ENCODE measurements around the gene SLC36A2. TPM values are rescaled to one million over a fixed set of nuclear protein-coding genes. Genes with fewer than 3 reads are reported as not detected.

Gene SLC36A2
- total RNA-seq, 1 experiment from 2014 or later = not detected

- no peaks in the 10 kb centered on the region for H3K27me3 Mint-ChIP-seq (ENCODE audit: insufficient read depth, unreplicated experiment)
- no peak for DNase-seq (ENCODE audit: unreplicated experiment)
- no peaks in the 10 kb centered on the region for H3K9me3 Mint-ChIP-seq (ENCODE audit: unreplicated experiment)
- TF ChIP-seq, protein P1, sequence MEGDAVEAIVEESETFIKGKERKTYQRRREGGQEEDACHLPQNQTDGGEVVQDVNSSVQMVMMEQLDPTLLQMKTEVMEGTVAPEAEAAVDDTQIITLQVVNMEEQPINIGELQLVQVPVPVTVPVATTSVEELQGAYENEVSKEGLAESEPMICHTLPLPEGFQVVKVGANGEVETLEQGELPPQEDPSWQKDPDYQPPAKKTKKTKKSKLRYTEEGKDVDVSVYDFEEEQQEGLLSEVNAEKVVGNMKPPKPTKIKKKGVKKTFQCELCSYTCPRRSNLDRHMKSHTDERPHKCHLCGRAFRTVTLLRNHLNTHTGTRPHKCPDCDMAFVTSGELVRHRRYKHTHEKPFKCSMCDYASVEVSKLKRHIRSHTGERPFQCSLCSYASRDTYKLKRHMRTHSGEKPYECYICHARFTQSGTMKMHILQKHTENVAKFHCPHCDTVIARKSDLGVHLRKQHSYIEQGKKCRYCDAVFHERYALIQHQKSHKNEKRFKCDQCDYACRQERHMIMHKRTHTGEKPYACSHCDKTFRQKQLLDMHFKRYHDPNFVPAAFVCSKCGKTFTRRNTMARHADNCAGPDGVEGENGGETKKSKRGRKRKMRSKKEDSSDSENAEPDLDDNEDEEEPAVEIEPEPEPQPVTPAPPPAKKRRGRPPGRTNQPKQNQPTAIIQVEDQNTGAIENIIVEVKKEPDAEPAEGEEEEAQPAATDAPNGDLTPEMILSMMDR (IDR thresholded peaks at IDR 0.05; ENCODE audit: unreplicated experiment) = no peak
- no peaks in the 10 kb centered on the region for H3K4me1 Mint-ChIP-seq (ENCODE audit: insufficient read depth, unreplicated experiment)
- BruUV-seq (replicated peaks) = no TSS peak
- H3K36me3 Mint-ChIP-seq (ENCODE audit: insufficient read depth, unreplicated experiment) = no peaks in the 10 kb centered on the region
- CTCF ChIA-PET = interaction anchor here (0.6 to 1.3 kb wide), 9 partner anchors 11 to 1968 kb away, joined by 3 to 4 read pairs (median 3); no protein-coding TSS in a partner anchor
- no peak overlapping the region for H3K4me3 Mint-ChIP-seq (ENCODE audit: unreplicated experiment)
- POLR2A ChIA-PET = interaction anchor here (1.0 to 1.7 kb wide), 4 partner anchors 27 to 111 kb away, joined by 3 to 4 read pairs (median 3); partner anchors contain the start of gene GM2A
- no peak overlapping the region for H3K27ac Mint-ChIP-seq (ENCODE audit: low read depth, unreplicated experiment)
- intact Hi-C loops (cut with micrococcal nuclease) = no loop called here
Measured at GRCh38 chr5:151281001-151281639, 66.2 kb downstream of the SLC36A2 start.

DNA sequence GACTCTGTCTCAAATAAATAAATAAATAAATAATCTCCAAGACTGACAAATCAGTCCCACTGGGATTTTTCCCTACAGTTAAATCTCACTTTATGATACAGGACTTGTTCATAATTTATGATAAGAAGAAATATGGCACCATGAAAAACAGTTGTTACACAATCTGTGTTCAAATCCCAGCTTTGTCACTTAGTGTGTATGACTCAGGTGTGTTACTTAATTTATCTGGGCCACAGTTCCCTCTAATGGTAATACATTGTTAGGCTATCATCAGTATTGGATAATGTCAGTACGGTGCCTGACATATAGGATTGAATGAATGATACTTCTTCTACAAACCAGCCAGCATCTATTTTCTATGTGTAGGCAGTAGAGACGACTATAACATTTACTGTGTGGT is 66.9 kb downstream of the SLC36A2 start:
- POLR2A ChIA-PET = interaction anchor here (1.7 kb wide), 1 partner anchor 28 kb away, joined by 4 read pairs; the partner anchor contains the start of gene GM2A
- H3K9me3 Mint-ChIP-seq (ENCODE audit: unreplicated experiment) = no peaks in the 10 kb centered on the region
- no peaks in the 10 kb centered on the region for H3K36me3 Mint-ChIP-seq (ENCODE audit: insufficient read depth, unreplicated experiment)
- peak; percentile 32 for DNase-seq (ENCODE audit: unreplicated experiment)
- no peaks in the 10 kb centered on the region for H3K27me3 Mint-ChIP-seq (ENCODE audit: insufficient read depth, unreplicated experiment)
- no peak overlapping the region for H3K4me3 Mint-ChIP-seq (ENCODE audit: unreplicated experiment)
- intact Hi-C loops (cut with micrococcal nuclease) = no loop called here
- no TSS peak for BruUV-seq (replicated peaks)
- TF ChIP-seq, protein P1 (IDR thresholded peaks at IDR 0.05; ENCODE audit: unreplicated experiment) = no peak
- CTCF ChIA-PET = interaction anchor here (0.7 to 2.4 kb wide), 4 partner anchors 11 to 516 kb away, joined by 3 to 6 read pairs (median 4); no protein-coding TSS in a partner anchor
- H3K4me1 Mint-ChIP-seq (ENCODE audit: insufficient read depth, unreplicated experiment) = no peaks in the 10 kb centered on the region
- H3K27ac Mint-ChIP-seq (ENCODE audit: low read depth, unreplicated experiment) = no peak overlapping the region

DNA sequence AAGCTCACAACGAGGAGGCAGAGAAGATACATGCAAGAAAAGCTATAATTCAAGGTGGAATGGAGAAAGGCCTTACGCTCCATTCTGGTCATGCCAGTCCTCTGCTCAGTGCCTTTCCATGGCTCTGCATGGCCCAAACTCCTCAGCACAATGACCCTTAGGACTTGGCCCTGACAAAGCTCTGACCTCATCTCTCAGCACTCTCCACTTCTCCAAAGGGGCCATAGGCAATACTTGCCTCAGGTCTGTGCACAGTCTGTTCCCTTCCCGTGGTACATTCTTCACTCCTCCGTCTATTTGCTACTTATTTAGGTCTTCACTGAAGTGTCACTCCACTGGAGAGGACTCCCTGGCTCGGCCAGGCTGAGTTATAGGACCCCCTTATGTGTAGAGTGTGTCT is 68.5 kb downstream of the SLC36A2 start:
- ChIA-PET CTCF (interaction anchor here (0.6 to 2.4 kb wide), 7 partner anchors 9 to 1442 kb away, joined by 3 to 6 read pairs (median 3); no protein-coding TSS in a partner anchor), POLR2A (interaction anchor here (0.6 to 1.7 kb wide), 2 partner anchors 15 to 206 kb away, joined by 5 read pairs; no protein-coding TSS in a partner anchor)
- no TSS peak for BruUV-seq (replicated peaks)
- Mint-ChIP-seq H3K27me3 (ENCODE audit: insufficient read depth, unreplicated experiment) (no peaks in the 10 kb centered on the region), H3K4me3 (ENCODE audit: unreplicated experiment) (no peak overlapping the region), H3K27ac (ENCODE audit: low read depth, unreplicated experiment) (no peak overlapping the region), H3K36me3 (ENCODE audit: insufficient read depth, unreplicated experiment) (no peaks in the 10 kb centered on the region), H3K9me3 (ENCODE audit: unreplicated experiment) (no peaks in the 10 kb centered on the region), H3K4me1 (ENCODE audit: insufficient read depth, unreplicated experiment) (no peaks in the 10 kb centered on the region)
- intact Hi-C loops (cut with micrococcal nuclease) = no loop called here
- TF ChIP-seq, protein P1 (IDR thresholded peaks at IDR 0.05; ENCODE audit: unreplicated experiment) = no peak
- no peak for DNase-seq (ENCODE audit: unreplicated experiment)

- TF ChIP-seq, protein P1 (IDR thresholded peaks at IDR 0.05; ENCODE audit: unreplicated experiment) = no peak
- H3K36me3 Mint-ChIP-seq (ENCODE audit: insufficient read depth, unreplicated experiment) = no peaks in the 10 kb centered on the region
- CTCF ChIA-PET = interaction anchor here (1.2 to 1.6 kb wide), 3 partner anchors 37 to 44 kb away, joined by 3 to 6 read pairs (median 4); no protein-coding TSS in a partner anchor
Measured at GRCh38 chr5:151275803-151276202, 71.6 kb downstream of the SLC36A2 start.

More at GRCh38 chr5:151275803-151276202, 71.6 kb downstream of the SLC36A2 start:
- Mint-ChIP-seq H3K27me3 (ENCODE audit: insufficient read depth, unreplicated experiment) (no peaks in the 10 kb centered on the region), H3K9me3 (ENCODE audit: unreplicated experiment) (no peaks in the 10 kb centered on the region), H3K4me1 (ENCODE audit: insufficient read depth, unreplicated experiment) (no peaks in the 10 kb centered on the region), H3K4me3 (ENCODE audit: unreplicated experiment) (no peak overlapping the region), H3K27ac (ENCODE audit: low read depth, unreplicated experiment) (no peak overlapping the region)
- DNase-seq (ENCODE audit: unreplicated experiment) = no peak
- POLR2A ChIA-PET = interaction anchor here (1.1 kb wide), 1 partner anchor 23 kb away, joined by 8 read pairs; the partner anchor contains the start of gene GM2A
- BruUV-seq (replicated peaks) = no TSS peak
- intact Hi-C loops (cut with micrococcal nuclease) = no loop called here

All from MCF 10A (cell line).